Measurements from ENCODE around the gene PTGIR.
A peak's percentile ranks its signal among the peaks of the same experiment; 100 is the strongest.

The PTGIR gene

GRCh38 chr19:46624958-46625661 lies at the start of gene PTGIR:
PTGIR (minus strand) TSS chr19:46625089; CDS start chr19:46624225, 864 bp downstream.
- peak; percentile 73 for DNase-seq

- DNase-seq: no peak
Observed at GRCh38 chr19:46670813-46671212, 45.9 kb upstream of the PTGIR start.

GRCh38 chr19:46668662-46669061 lies 43.8 kb upstream of the PTGIR start:
- DNase-seq: no peak

GRCh38 chr19:46665072-46665471 lies 40.2 kb upstream of the PTGIR start:
- no peak for DNase-seq

GRCh38 chr19:46661735-46662592 lies 37.1 kb upstream of the PTGIR start:
- peak; percentile 83 for DNase-seq

- DNase-seq: peak; percentile 100
Observed at GRCh38 chr19:46661020-46661731, 36.3 kb upstream of the PTGIR start, which contains the start of gene DACT3. DACT3 (minus strand) TSS chr19:46661182; CDS start chr19:46661064, 118 bp downstream.

- peak; percentile 41 for DNase-seq
Observed at GRCh38 chr19:46660551-46661019, 35.7 kb upstream of the PTGIR start.

- DNase-seq: peak; percentile 16
Observed at GRCh38 chr19:46660008-46660517, 35.2 kb upstream of the PTGIR start.

GRCh38 chr19:46659151-46660007 lies 34.5 kb upstream of the PTGIR start:
- peak; percentile 21 for DNase-seq

GRCh38 chr19:46656541-46656940 lies 31.7 kb upstream of the PTGIR start:
- DNase-seq: no peak

GRCh38 chr19:46654621-46655152 lies 29.8 kb upstream of the PTGIR start:
- no peak for DNase-seq

- no peak for DNase-seq
Observed at GRCh38 chr19:46650445-46650844, 25.6 kb upstream of the PTGIR start.

- no peak for DNase-seq
Observed at GRCh38 chr19:46648961-46649960, 24.4 kb upstream of the PTGIR start.

GRCh38 chr19:46648060-46648960 lies 23.4 kb upstream of the PTGIR start:
- DNase-seq: peak; percentile 22

- DNase-seq: no peak
Observed at GRCh38 chr19:46646402-46646801, 21.5 kb upstream of the PTGIR start.

GRCh38 chr19:46644720-46645119 lies 19.8 kb upstream of the PTGIR start:
- no peak for DNase-seq

GRCh38 chr19:46640656-46641055 lies 15.8 kb upstream of the PTGIR start:
- DNase-seq: no peak

- DNase-seq: peak; percentile 57
Observed at GRCh38 chr19:46639358-46640182, 14.7 kb upstream of the PTGIR start.

Data from stimulated activated CD4-positive, alpha-beta T cell treated with anti-CD3 and anti-CD28 coated beads, Interleukin-15, amount 100 ng/mL, for 24 hours (primary cell).